HEK293 (cell line): ENCODE measurements around the gene CACNA2D3.

Experiments used
- CTCF ChIA-PET: fragments of 350-600 bp; formaldehyde crosslinking; extraction: SDS; loops from one replicate; lab custom pipeline; 2021; ENCODE audit warnings: antibody characterized with exemption; lab: Yijun Ruan, JAX
- POLR2A ChIA-PET: fragments of 300-600 bp; formaldehyde crosslinking; extraction: SDS; loops from one replicate; lab custom pipeline; 2020; ENCODE audit warnings: antibody characterized with exemption, inconsistent platforms; lab: Yijun Ruan, JAX
- H3K27ac ChIP-seq: fragments of 200-500 bp; sonication (Bioruptor generic); 2 replicates; pipeline ENCODE4 v1.5.1; 2014; ENCODE audit warnings: low read depth, low read length, control low read depth, inconsistent platforms; ENCODE audit errors: extremely low read depth
- H3K36me3 ChIP-seq, 2 experiments: fragments of 200-500 bp in 1 of 2; sonication (Bioruptor generic) in 1 of 2; 1 replicate in 1 of 2; 2 replicates in 1 of 2; pipeline ENCODE4 v1.5.1; 2014 to 2017; ENCODE audit warnings: inconsistent platforms in 2 of 2, low read length in 2 of 2; ENCODE audit not compliant: control insufficient read depth in 2 of 2, insufficient read depth in 1 of 2
- H3K4me1 ChIP-seq: fragments of 200-500 bp; sonication (Bioruptor generic); 2 replicates; pipeline ENCODE4 v1.5.1; 2014; ENCODE audit warnings: mild to moderate bottlenecking, low read length, inconsistent platforms; ENCODE audit not compliant: control insufficient read depth, insufficient read depth
- H3K4me3 ChIP-seq: 2 replicates; pipeline ENCODE4 v1.5.1; 2011; ENCODE audit warnings: low read depth, mild to moderate bottlenecking, control low read depth, low read length, moderate library complexity
- H3K9me3 ChIP-seq: fragments of 200-500 bp; sonication (Bioruptor generic); 2 replicates; pipeline ENCODE4 v1.5.1; 2014; ENCODE audit warnings: low read depth, low read length, inconsistent platforms; ENCODE audit not compliant: control insufficient read depth, insufficient read depth
- BCL11A ChIP-seq: fragments of 450-650 bp; formaldehyde crosslinking; IDR thresholded peaks from 2 replicates; pipeline ENCODE4 v1.5.1; 2016; ENCODE audit warnings: low read depth, missing biosample characterization, missing genetic modification characterization
- GLI2 ChIP-seq: fragments of 450-650 bp; formaldehyde crosslinking; IDR thresholded peaks from 2 replicates; pipeline ENCODE4; 2017; ENCODE audit warnings: missing biosample characterization, missing genetic modification characterization, low read depth, borderline replicate concordance
- HOXA7 ChIP-seq: sonication (generic); formaldehyde crosslinking; IDR thresholded peaks from 2 replicates; pipeline ENCODE4 v1.8.1; 2022; ENCODE audit warnings: missing genetic modification reagents, borderline replicate concordance
- IKZF3 ChIP-seq: fragments of 450-650 bp; IDR thresholded peaks from 2 replicates; pipeline ENCODE4 v1.5.0; 2018; ENCODE audit warnings: missing biosample characterization, mild to moderate bottlenecking, missing genetic modification characterization, moderate library complexity
- KLF7 ChIP-seq: fragments of 450-650 bp; formaldehyde crosslinking; IDR thresholded peaks from 2 replicates; pipeline ENCODE4 v1.5.1; 2016; ENCODE audit warnings: missing biosample characterization, missing genetic modification characterization, borderline replicate concordance
- OSR2 ChIP-seq: fragments of 450-650 bp; formaldehyde crosslinking; IDR thresholded peaks from 2 replicates; pipeline ENCODE4 v1.5.1; 2016; ENCODE audit warnings: missing biosample characterization, missing genetic modification characterization
- SCRT1 ChIP-seq: fragments of 450-650 bp; formaldehyde crosslinking; IDR thresholded peaks from 2 replicates; pipeline ENCODE4 v1.5.1; 2016; ENCODE audit warnings: missing biosample characterization, missing genetic modification characterization, borderline replicate concordance
- ZBTB49 ChIP-seq: fragments of 450-650 bp; formaldehyde crosslinking; IDR thresholded peaks from 2 replicates; pipeline ENCODE4 v1.5.1; 2016; ENCODE audit warnings: missing biosample characterization, missing genetic modification characterization, low read depth
- ZFP37 ChIP-seq: fragments of 450-650 bp; formaldehyde crosslinking; IDR thresholded peaks from 2 replicates; pipeline ENCODE4 v1.5.1; 2016; ENCODE audit warnings: missing biosample characterization, missing genetic modification characterization
- ZNF211 ChIP-seq: fragments of 450-650 bp; formaldehyde crosslinking; IDR thresholded peaks from 2 replicates; pipeline ENCODE4 v1.5.1; 2016; ENCODE audit warnings: low read depth, missing biosample characterization, missing genetic modification characterization
- ZNF280D ChIP-seq: fragments of 450-650 bp; formaldehyde crosslinking; IDR thresholded peaks from 2 replicates; pipeline ENCODE4 v1.5.1; 2016; ENCODE audit warnings: missing biosample characterization, missing genetic modification characterization
- ZNF391 ChIP-seq: fragments of 450-650 bp; formaldehyde crosslinking; IDR thresholded peaks from 2 replicates; pipeline ENCODE4 v1.5.1; 2016; ENCODE audit warnings: low read depth, missing biosample characterization, missing genetic modification characterization, borderline replicate concordance
- ZNF514 ChIP-seq: fragments of 450-650 bp; formaldehyde crosslinking; IDR thresholded peaks from 2 replicates; pipeline ENCODE4 v1.5.1; 2016; ENCODE audit warnings: missing biosample characterization, missing genetic modification characterization
- ZNF580 ChIP-seq: fragments of 450-650 bp; formaldehyde crosslinking; IDR thresholded peaks from 2 replicates; pipeline ENCODE4 v1.5.1; 2016; ENCODE audit warnings: missing biosample characterization, missing genetic modification characterization
- ZNF747 ChIP-seq: fragments of 450-650 bp; formaldehyde crosslinking; IDR thresholded peaks from 2 replicates; pipeline ENCODE4 v1.5.1; 2016; ENCODE audit warnings: missing biosample characterization, missing genetic modification characterization
- TF ChIP-seq, protein P1 (sequence below): fragments of 450-650 bp; formaldehyde crosslinking; IDR thresholded peaks from 2 replicates; pipeline ENCODE4; 2016; ENCODE audit warnings: missing biosample characterization, missing genetic modification characterization
- TF ChIP-seq, protein P2 (sequence below): fragments of 450-650 bp; formaldehyde crosslinking; IDR thresholded peaks from 2 replicates; pipeline ENCODE4 v1.5.0; 2017; ENCODE audit warnings: missing biosample characterization, missing genetic modification characterization, borderline replicate concordance
- TF ChIP-seq, protein P3 (sequence below): fragments of 450-650 bp; formaldehyde crosslinking; IDR thresholded peaks from 2 replicates; pipeline ENCODE4 v1.5.1; 2016; ENCODE audit warnings: missing biosample characterization, missing genetic modification characterization

CACNA2D3 gene

DNA sequence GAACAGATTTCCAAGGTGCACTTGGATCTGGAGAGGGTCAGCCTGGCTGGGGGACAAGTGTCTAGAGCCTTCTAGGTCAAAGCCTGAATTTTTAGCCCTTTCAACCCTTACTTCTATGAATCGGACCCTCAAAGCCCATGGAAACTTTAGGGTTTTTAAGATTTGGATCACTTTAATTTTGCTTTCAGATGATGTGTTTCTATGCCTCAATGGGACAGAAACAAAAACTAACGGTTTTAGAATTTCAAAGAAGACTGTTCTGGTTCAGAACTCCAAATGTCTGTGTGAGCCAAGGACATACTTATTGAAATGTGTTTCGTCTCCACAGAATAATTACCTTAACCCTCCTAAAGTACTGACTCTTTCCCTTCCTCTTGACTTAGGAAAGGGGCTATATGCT lies 538.8 kb downstream of the CACNA2D3 start:
- TF ChIP-seq ZNF391 (tag by site-specific recombination) (no peak), OSR2 (no peak), KLF7 (tag by site-specific recombination) (no peak), IKZF3 (tag by site-specific recombination) (no peak), ZNF747 (tag by site-specific recombination) (no peak), HOXA7 (CRISPR knock-in tag) (no peak), ZNF280D (tag by site-specific recombination) (no peak), SCRT1 (no peak), BCL11A (tag by site-specific recombination) (no peak), ZBTB49 (no peak), ZNF580 (tag by site-specific recombination) (no peak), ZNF211 (tag by site-specific recombination) (no peak), ZFP37 (no peak), GLI2 (no peak), ZNF514 (tag by site-specific recombination) (no peak)
- TF ChIP-seq, protein P1, sequence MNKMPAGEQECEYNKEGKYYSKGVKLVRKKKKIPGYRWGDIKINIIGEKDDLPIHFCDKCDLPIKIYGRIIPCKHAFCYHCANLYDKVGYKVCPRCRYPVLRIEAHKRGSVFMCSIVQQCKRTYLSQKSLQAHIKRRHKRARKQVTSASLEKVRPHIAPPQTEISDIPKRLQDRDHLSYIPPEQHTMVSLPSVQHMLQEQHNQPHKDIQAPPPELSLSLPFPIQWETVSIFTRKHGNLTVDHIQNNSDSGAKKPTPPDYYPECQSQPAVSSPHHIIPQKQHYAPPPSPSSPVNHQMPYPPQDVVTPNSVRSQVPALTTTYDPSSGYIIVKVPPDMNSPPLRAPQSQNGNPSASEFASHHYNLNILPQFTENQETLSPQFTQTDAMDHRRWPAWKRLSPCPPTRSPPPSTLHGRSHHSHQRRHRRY, result no peak
- TF ChIP-seq, protein P2, sequence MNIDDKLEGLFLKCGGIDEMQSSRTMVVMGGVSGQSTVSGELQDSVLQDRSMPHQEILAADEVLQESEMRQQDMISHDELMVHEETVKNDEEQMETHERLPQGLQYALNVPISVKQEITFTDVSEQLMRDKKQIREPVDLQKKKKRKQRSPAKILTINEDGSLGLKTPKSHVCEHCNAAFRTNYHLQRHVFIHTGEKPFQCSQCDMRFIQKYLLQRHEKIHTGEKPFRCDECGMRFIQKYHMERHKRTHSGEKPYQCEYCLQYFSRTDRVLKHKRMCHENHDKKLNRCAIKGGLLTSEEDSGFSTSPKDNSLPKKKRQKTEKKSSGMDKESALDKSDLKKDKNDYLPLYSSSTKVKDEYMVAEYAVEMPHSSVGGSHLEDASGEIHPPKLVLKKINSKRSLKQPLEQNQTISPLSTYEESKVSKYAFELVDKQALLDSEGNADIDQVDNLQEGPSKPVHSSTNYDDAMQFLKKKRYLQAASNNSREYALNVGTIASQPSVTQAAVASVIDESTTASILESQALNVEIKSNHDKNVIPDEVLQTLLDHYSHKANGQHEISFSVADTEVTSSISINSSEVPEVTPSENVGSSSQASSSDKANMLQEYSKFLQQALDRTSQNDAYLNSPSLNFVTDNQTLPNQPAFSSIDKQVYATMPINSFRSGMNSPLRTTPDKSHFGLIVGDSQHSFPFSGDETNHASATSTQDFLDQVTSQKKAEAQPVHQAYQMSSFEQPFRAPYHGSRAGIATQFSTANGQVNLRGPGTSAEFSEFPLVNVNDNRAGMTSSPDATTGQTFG, result no peak
- TF ChIP-seq, protein P3, sequence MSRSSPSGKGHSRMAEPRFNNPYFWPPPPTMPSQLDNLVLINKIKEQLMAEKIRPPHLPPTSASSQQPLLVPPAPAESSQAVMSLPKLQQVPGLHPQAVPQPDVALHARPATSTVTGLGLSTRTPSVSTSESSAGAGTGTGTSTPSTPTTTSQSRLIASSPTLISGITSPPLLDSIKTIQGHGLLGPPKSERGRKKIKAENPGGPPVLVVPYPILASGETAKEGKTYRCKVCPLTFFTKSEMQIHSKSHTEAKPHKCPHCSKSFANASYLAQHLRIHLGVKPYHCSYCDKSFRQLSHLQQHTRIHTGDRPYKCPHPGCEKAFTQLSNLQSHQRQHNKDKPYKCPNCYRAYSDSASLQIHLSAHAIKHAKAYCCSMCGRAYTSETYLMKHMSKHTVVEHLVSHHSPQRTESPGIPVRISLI (tag by site-specific recombination), result no peak
- CTCF ChIA-PET, result no interaction called here
- no peak overlapping the region for H3K27ac ChIP-seq
- H3K4me3 ChIP-seq, result no peak overlapping the region
- no peaks in the 10 kb centered on the region for H3K36me3 ChIP-seq
- H3K9me3 ChIP-seq, result no peaks in the 10 kb centered on the region
- POLR2A ChIA-PET, result no interaction called here
- H3K4me1 ChIP-seq, result no peaks in the 10 kb centered on the region
